SK-N-SH (cell line): ENCODE data around the gene PCBP3. TPM values are rescaled to one million over a fixed set of nuclear protein-coding genes. Genes with fewer than 3 reads are reported as not detected.
"Not testable (repeated sequence)": the region's sequence is repeated elsewhere in the genome, so short reads cannot be mapped to it uniquely, and the experiment has no call there.

Source experiments
- CTCF ChIA-PET: fragments of 300-600, 350-600 bp; formaldehyde crosslinking; extraction: SDS; loops from one replicate; lab custom pipeline; 2021; lab: Yijun Ruan, JAX
- POLR2A ChIA-PET: fragments of 350-600 bp; sonication (Branson Sonifier 250); formaldehyde crosslinking; extraction: SDS; loops from one replicate; lab custom pipeline; 2020; ENCODE audit warnings: antibody characterized with exemption, inconsistent platforms; lab: Yijun Ruan, JAX
- DNase-seq: peaks from one replicate; pipeline ENCODE4 v3.0.0; 2012
- H2AFZ ChIP-seq: fragments of 200-600 bp; sonication (generic); 2 replicates; pipeline ENCODE4 v1.8.1; 2016; ENCODE audit warnings: antibody characterized with exemption, mild to moderate bottlenecking, low read depth
- H3F3A ChIP-seq: fragments of 200-600 bp; sonication (generic); replicated peaks from 2 replicates; pipeline ENCODE3; 2016; ENCODE audit warnings: antibody characterized with exemption, mild to moderate bottlenecking; ENCODE audit not compliant: insufficient read depth
- H3K27ac ChIP-seq, 2 experiments: fragments of 200-500 bp in 1 of 2; fragments of 200-600 bp in 1 of 2; sonication (Bioruptor generic) in 1 of 2; sonication (generic), shearing (Covaris generic) in 1 of 2; 2 replicates each; pipeline versions ENCODE4 v1.5.1 to v1.6.1; 2014 to 2016; ENCODE audit warnings: low read depth in 2 of 2, inconsistent platforms in 1 of 2, low read length in 1 of 2, mild to moderate bottlenecking in 1 of 2, mixed read lengths in 1 of 2
- H3K27me3 ChIP-seq: fragments of 200-600 bp; sonication (generic), shearing (Covaris generic); 2 replicates; pipeline ENCODE4 v1.6.1; 2016; ENCODE audit warnings: mixed run types; ENCODE audit not compliant: insufficient read depth
- H3K36me3 ChIP-seq, 2 experiments: fragments of 200-500 bp in 1 of 2; fragments of 200-600 bp in 1 of 2; sonication (Bioruptor generic) in 1 of 2; sonication (generic) in 1 of 2; replicated peaks in 1 of 2; 2 replicates each; pipeline versions ENCODE3 to v1.5.1; 2014 to 2016; ENCODE audit warnings: low read length in 1 of 2, mild to moderate bottlenecking in 1 of 2; ENCODE audit not compliant: insufficient read depth in 2 of 2, control insufficient read depth in 1 of 2
- H3K4me1 ChIP-seq, 2 experiments: fragments of 200-500 bp in 1 of 2; fragments of 200-600 bp in 1 of 2; sonication (Bioruptor generic) in 1 of 2; sonication (generic), shearing (Covaris generic) in 1 of 2; 2 replicates each; pipeline versions ENCODE4 v1.5.1 to v1.6.1; 2014 to 2016; ENCODE audit warnings: low read depth in 1 of 2, low read length in 1 of 2, mixed run types in 1 of 2; ENCODE audit not compliant: insufficient read depth in 2 of 2, control insufficient read depth in 1 of 2
- H3K4me2 ChIP-seq: fragments of 200-600 bp; sonication (generic), shearing (Covaris generic); 2 replicates; pipeline ENCODE4 v1.6.1; 2017; ENCODE audit warnings: mixed run types
- H3K4me3 ChIP-seq, 2 experiments: fragments of 200-500 bp in 1 of 2; fragments of 200-600 bp in 1 of 2; sonication (Bioruptor generic) in 1 of 2; sonication (generic), shearing (Covaris generic) in 1 of 2; 2 replicates each; pipeline versions ENCODE4 v1.5.1 to v1.8.1; 2014 to 2016; ENCODE audit warnings: low read depth in 2 of 2, inconsistent platforms in 1 of 2, low read length in 1 of 2, mild to moderate bottlenecking in 1 of 2, mixed read lengths in 1 of 2, moderate library complexity in 1 of 2
- H3K79me2 ChIP-seq: fragments of 200-600 bp; sonication (generic); 2 replicates; pipeline ENCODE4 v1.8.1; 2017; ENCODE audit warnings: mild to moderate bottlenecking; ENCODE audit not compliant: insufficient read depth
- H3K9ac ChIP-seq: fragments of 200-600 bp; sonication (generic); 2 replicates; pipeline ENCODE4 v1.6.1; 2017; ENCODE audit warnings: mixed run types
- H3K9me2 ChIP-seq: fragments of 200-600 bp; sonication (generic); 2 replicates; pipeline ENCODE4 v1.6.1; 2017; ENCODE audit warnings: mixed run types
- H3K9me3 ChIP-seq: fragments of 200-600 bp; sonication (generic); 2 replicates; pipeline ENCODE4 v1.6.1; 2017; ENCODE audit warnings: mixed run types, mild to moderate bottlenecking, moderate library complexity
- H4K20me1 ChIP-seq: fragments of 200-600 bp; sonication (generic); 2 replicates; pipeline ENCODE4 v1.6.1; 2017; ENCODE audit warnings: mild to moderate bottlenecking, mixed run types; ENCODE audit not compliant: insufficient read depth
- FOSL2 ChIP-seq: IDR thresholded peaks from 2 replicates; pipeline ENCODE4 v1.4.0; 2012; ENCODE audit warnings: low read depth, mild to moderate bottlenecking, moderate library complexity, borderline replicate concordance
- GABPA ChIP-seq: IDR thresholded peaks from 2 replicates; pipeline ENCODE4 v1.4.0; 2012; ENCODE audit warnings: low read depth, mild to moderate bottlenecking
- NFIC ChIP-seq: IDR thresholded peaks from 2 replicates; pipeline ENCODE4 v1.4.0; 2012; ENCODE audit warnings: borderline replicate concordance
- RFX5 ChIP-seq: IDR thresholded peaks from 2 replicates; pipeline ENCODE4 v1.6.1; 2012; ENCODE audit warnings: mild to moderate bottlenecking, improper control_type of control experiment, low read length
- SMC3 ChIP-seq: IDR thresholded peaks from 2 replicates; pipeline ENCODE4 v1.6.1; 2012; ENCODE audit warnings: low read depth, low read length, improper control_type of control experiment
- WGBS: methylation state at CpG from one replicate; pipeline ENCODE4 v1.1.6; 2017; ENCODE audit warnings: low lambda C conversion rate; 5-methylcytosine and 5-hydroxymethylcytosine counted together
- polyA plus RNA-seq, 3 experiments: library from polyadenylated mRNA; depleted of rRNA; stranded (reverse); fragments of >200 nt; gene quantifications; 2 replicates each; pipeline ENCODE4 v1.2.3, GENCODE V29; 2012

PCBP3 gene
- polyA plus RNA-seq, 1 of the 3 experiments (the other 2 are of a cell fraction): 9.5 TPM

GRCh38 chr21:45611939-45612664 lies 31.4 kb upstream of the PCBP3 start:
- Histone ChIP-seq H3K4me2 (no peak overlapping the region), H3K9me3 (no peaks in the 10 kb centered on the region)
- ChIA-PET POLR2A (interaction anchor here (0.6 kb wide), 1 partner anchor 56 kb away, joined by 3 read pairs; no protein-coding TSS in a partner anchor), CTCF (interaction anchor here (0.7 to 1.7 kb wide), 5 partner anchors 9 to 65 kb away, joined by 3 to 12 read pairs (median 3); no protein-coding TSS in a partner anchor)
- 70% methylated on average over 16 of the region's 25 CpGs for WGBS
- TF ChIP-seq NFIC: 0 out of 2 replicates have a peak, but pooled peaks have one; percentile 27
- TF ChIP-seq GABPA: no peak
- TF ChIP-seq RFX5: no peak
- TF ChIP-seq FOSL2: 0 out of 2 replicates have a peak, but pooled peaks have one; percentile 15
- TF ChIP-seq, all 33 proteins: peak for 2
- H3K9ac ChIP-seq: no peak overlapping the region
- no peaks in the 10 kb centered on the region for H3K9me2 ChIP-seq
- H3K36me3 ChIP-seq: no peaks in the 10 kb centered on the region
- no peaks in the 10 kb centered on the region for H3K79me2 ChIP-seq
- H4K20me1 ChIP-seq: no peaks in the 10 kb centered on the region
- no peak overlapping the region for H3K27ac ChIP-seq
- no peak for DNase-seq
- no peaks in the 10 kb centered on the region for H3F3A ChIP-seq
- H3K4me1 ChIP-seq: peaks cover 7 to 26% of the 10 kb centered on the region in 2 experiments; a peak in 2 of 4 replicates
- no peak overlapping the region for H3K4me3 ChIP-seq
- peaks cover 15% of the 10 kb centered on the region for H3K27me3 ChIP-seq
- H2AFZ ChIP-seq: no peak overlapping the region

- H3K9me2 ChIP-seq, H3K36me3 ChIP-seq, H4K20me1 ChIP-seq, H3K27ac ChIP-seq, H3K79me2 ChIP-seq, H3K4me3 ChIP-seq, H2AFZ ChIP-seq, H3K9ac ChIP-seq, DNase-seq, H3K4me2 ChIP-seq, H3F3A ChIP-seq, POLR2A ChIA-PET, H3K9me3 ChIP-seq: not testable (repeated sequence)
- WGBS: 95% methylated on average over 5 of the region's 7 CpGs
- CTCF ChIA-PET: interaction anchor here (0.7 to 1.7 kb wide), 5 partner anchors 9 to 66 kb away, joined by 3 to 12 read pairs (median 3); no protein-coding TSS in a partner anchor
- peaks cover 14% of the 10 kb centered on the region for H3K27me3 ChIP-seq
- H3K4me1 ChIP-seq: peaks cover 7 to 30% of the 10 kb centered on the region in 2 experiments; a peak in 2 of 4 replicates
Measured at GRCh38 chr21:45612665-45613019, 30.9 kb upstream of the PCBP3 start.

GRCh38 chr21:45613396-45613795 lies 30.1 kb upstream of the PCBP3 start:
- WGBS: 90% methylated on average over 2 of the region's 6 CpGs
- no peak overlapping the region for H2AFZ ChIP-seq

More at GRCh38 chr21:45613396-45613795, 30.1 kb upstream of the PCBP3 start:
- H3K4me2 ChIP-seq: no peak overlapping the region
- H3K27ac ChIP-seq: no peak overlapping the region
- H3K79me2 ChIP-seq: no peaks in the 10 kb centered on the region
- H3K9me3 ChIP-seq: no peaks in the 10 kb centered on the region
- H3F3A ChIP-seq: no peaks in the 10 kb centered on the region
- no peak overlapping the region for H3K4me3 ChIP-seq
- H3K4me1 ChIP-seq: peaks cover 7 to 29% of the 10 kb centered on the region in 2 experiments; a peak in 2 of 4 replicates
- peak; percentile 8 for DNase-seq
- H3K9ac ChIP-seq: no peak overlapping the region
- ChIA-PET POLR2A (no interaction called here), CTCF (interaction anchor here (1.5 to 5.2 kb wide), 2 partner anchors 17 to 57 kb away, joined by 5 to 25 read pairs; no protein-coding TSS in a partner anchor)
- H3K9me2 ChIP-seq: no peaks in the 10 kb centered on the region
- H4K20me1 ChIP-seq: no peaks in the 10 kb centered on the region
- no peak for TF ChIP-seq SMC3
- H3K27me3 ChIP-seq: peaks cover 7% of the 10 kb centered on the region
- no peaks in the 10 kb centered on the region for H3K36me3 ChIP-seq
